HG03045 (cell line): ENCODE results near the gene SPRED2.
A peak's percentile ranks its signal among the peaks of the same experiment; 100 is the strongest.

Experiments
- ATAC-seq: cut with Tn5 transposase; IDR thresholded peaks from one replicate; pipeline ENCODE4 v1.9.1; 2021; ENCODE audit warnings: mild to moderate bottlenecking, moderate library complexity; ENCODE audit not compliant: unreplicated experiment

SPRED2 gene

GRCh38 chr2:65369980-65370379, 62.4 kb downstream of the SPRED2 start:
- no peak for ATAC-seq

- ATAC-seq, result no peak
Measured at GRCh38 chr2:65369574-65369973, 62.8 kb downstream of the SPRED2 start.

- ATAC-seq, result no peak
Measured at GRCh38 chr2:65368468-65368867, 63.9 kb downstream of the SPRED2 start.

- no peak for ATAC-seq
Measured at GRCh38 chr2:65367524-65367923, 64.9 kb downstream of the SPRED2 start.

- ATAC-seq, result peak; percentile 64
Measured at GRCh38 chr2:65366595-65367125, 65.7 kb downstream of the SPRED2 start.

GRCh38 chr2:65364986-65365733, 67.2 kb downstream of the SPRED2 start:
- no peak for ATAC-seq

- ATAC-seq, result no peak
Measured at GRCh38 chr2:65363879-65364666, 68.3 kb downstream of the SPRED2 start.

GRCh38 chr2:65361623-65362022, 70.8 kb downstream of the SPRED2 start:
- ATAC-seq, result no peak

GRCh38 chr2:65360441-65360840, 72.0 kb downstream of the SPRED2 start:
- ATAC-seq, result no peak

- no peak for ATAC-seq
Measured at GRCh38 chr2:65358678-65359400, 73.6 kb downstream of the SPRED2 start.

- ATAC-seq, result peak; percentile 76
Measured at GRCh38 chr2:65357959-65358294, 74.5 kb downstream of the SPRED2 start.

- peak; percentile 38 for ATAC-seq
Measured at GRCh38 chr2:65357095-65357958, 75.1 kb downstream of the SPRED2 start.

- no peak for ATAC-seq
Measured at GRCh38 chr2:65355186-65355831, 77.1 kb downstream of the SPRED2 start.

- ATAC-seq, result no peak
Measured at GRCh38 chr2:65354773-65355172, 77.6 kb downstream of the SPRED2 start.

GRCh38 chr2:65353927-65354326, 78.5 kb downstream of the SPRED2 start:
- no peak for ATAC-seq

GRCh38 chr2:65353046-65353445, 79.4 kb downstream of the SPRED2 start:
- no peak for ATAC-seq

GRCh38 chr2:65351948-65352595, 80.3 kb downstream of the SPRED2 start:
- ATAC-seq, result no peak

GRCh38 chr2:65351234-65351947, 81.0 kb downstream of the SPRED2 start:
- no peak for ATAC-seq

GRCh38 chr2:65350651-65351056, 81.7 kb downstream of the SPRED2 start:
- ATAC-seq, result no peak
